Pericardium fibroblast (primary cell): Measurements from ENCODE around the gene TSHZ1. TPM values are rescaled to one million over a fixed set of nuclear protein-coding genes. Genes with fewer than 3 reads are reported as not detected.

ENCODE experiments used
- total RNA-seq: library from RNA; depleted of rRNA; stranded (reverse); fragments of >200 nt; gene quantifications from 2 replicates; pipeline ENCODE4 v1.2.3, GENCODE V29; 2015

Gene TSHZ1
- 6.2 and 13.4 TPM in 2 replicates for total RNA-seq

GRCh38 chr18:75210274-75211001 lies at the start of gene TSHZ1:
Gene TSHZ1, plus strand, starts transcription at chr18:75210797. Its CDS starts 1,080 bp downstream, at chr18:75211877.

GRCh38 chr18:75209129-75209950 lies 1.3 kb upstream of the TSHZ1 start, which contains the start of gene PTGR3:
Gene PTGR3, minus strand, starts transcription at chr18:75209139. Its CDS starts 81 bp downstream, at chr18:75209058.

Other genes with a start within 250 kb of the TSHZ1 start
- gene PTGR3, start 1.7 kb upstream of the TSHZ1 start, total RNA-seq, result 13.4 and 16.5 TPM in 2 replicates
- gene SMIM21, start 216.9 kb downstream of the TSHZ1 start, total RNA-seq, result not detected in 2 replicates